BE2C (cell line): Measurements from ENCODE around the gene TSEN2.

Source experiments
- DNase-seq: peaks from one replicate; pipeline ENCODE4 v3.0.0-alpha.2; 2020
- H3K27me3 ChIP-seq: fragments of 250-450 bp; sonication (Bioruptor Pico); 2 replicates; pipeline ENCODE4 v1.5.1; 2020; ENCODE audit warnings: mild to moderate bottlenecking
- H3K36me3 ChIP-seq: fragments of 250-450 bp; sonication (Bioruptor Pico); 2 replicates; pipeline ENCODE4 v1.5.1; 2020; ENCODE audit warnings: mild to moderate bottlenecking
- H3K4me1 ChIP-seq: fragments of 250-450 bp; sonication (Bioruptor Pico); 2 replicates; pipeline ENCODE4 v1.5.1; 2020
- H3K4me3 ChIP-seq: 2 replicates; pipeline ENCODE4 v1.5.1; 2011; ENCODE audit warnings: low read depth, low read length
- H3K9me3 ChIP-seq: fragments of 250-450 bp; sonication (Bioruptor Pico); 2 replicates; pipeline ENCODE4 v1.5.1; 2020
- CTCF ChIP-seq: IDR thresholded peaks from 2 replicates; pipeline ENCODE4 v1.5.1; 2012; ENCODE audit warnings: mild to moderate bottlenecking, low read depth, low read length

TSEN2 gene

GRCh38 chr3:12470111-12470510 is 14.2 kb upstream of the TSEN2 start:
- H3K27me3 ChIP-seq, result no peaks in the 10 kb centered on the region
- no peak overlapping the region for H3K4me3 ChIP-seq
- TF ChIP-seq CTCF, result no peak
- DNase-seq, result no peak
- H3K9me3 ChIP-seq, result no peaks in the 10 kb centered on the region
- H3K36me3 ChIP-seq, result no peaks in the 10 kb centered on the region
- no peaks in the 10 kb centered on the region for H3K4me1 ChIP-seq

DNA sequence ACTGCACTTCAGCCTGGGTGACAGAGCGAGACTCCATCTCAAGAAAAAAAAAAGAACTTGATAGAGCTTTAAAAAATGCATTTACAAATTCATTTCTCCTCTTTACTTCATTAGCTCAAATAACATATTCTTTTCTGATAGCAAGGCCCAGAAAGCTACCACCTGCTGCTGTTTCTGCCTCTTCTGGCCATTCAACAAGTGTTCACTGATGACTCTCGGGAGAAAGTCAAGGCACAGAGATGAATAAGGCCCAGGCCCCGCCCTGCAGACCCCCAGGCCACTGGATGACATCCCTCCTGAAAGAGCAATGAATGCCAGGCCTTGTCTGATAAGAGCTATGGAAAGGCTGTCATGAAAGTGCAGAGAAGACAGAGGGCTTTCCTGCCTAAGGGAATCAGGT is 13.6 kb upstream of the TSEN2 start:
- Histone ChIP-seq H3K36me3 (no peaks in the 10 kb centered on the region), H3K9me3 (no peaks in the 10 kb centered on the region), H3K4me3 (no peak overlapping the region), H3K4me1 (no peaks in the 10 kb centered on the region), H3K27me3 (no peaks in the 10 kb centered on the region)
- DNase-seq, result no peak
- TF ChIP-seq CTCF, result no peak

DNA sequence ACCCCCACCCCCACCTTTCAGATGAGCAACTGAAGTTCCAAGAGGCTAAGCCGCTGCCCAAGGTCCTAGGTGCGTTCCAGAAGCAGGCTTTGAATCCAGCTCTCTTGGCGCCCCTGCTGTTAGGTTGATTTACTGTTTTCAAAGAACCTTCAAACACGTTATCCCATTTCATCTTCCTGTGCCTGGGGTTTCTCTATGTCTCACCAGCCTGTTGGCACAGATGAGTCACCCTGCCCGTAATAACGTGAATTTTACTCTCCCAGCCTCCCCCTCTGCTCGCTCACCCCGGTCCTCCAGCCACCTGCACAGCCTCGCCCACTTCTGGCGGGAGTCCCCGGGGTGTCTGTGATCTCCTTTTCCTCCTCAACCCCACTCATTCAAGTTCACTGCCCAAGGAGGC is 13.0 kb upstream of the TSEN2 start:
- Histone ChIP-seq H3K4me1 (no peaks in the 10 kb centered on the region), H3K9me3 (no peaks in the 10 kb centered on the region), H3K27me3 (no peaks in the 10 kb centered on the region), H3K36me3 (no peaks in the 10 kb centered on the region), H3K4me3 (no peak overlapping the region)
- TF ChIP-seq CTCF, result no peak
- DNase-seq, result no peak

GRCh38 chr3:12472000-12472610 is 12.2 kb upstream of the TSEN2 start:
- H3K9me3 ChIP-seq, result no peaks in the 10 kb centered on the region
- no peak overlapping the region for H3K4me3 ChIP-seq
- no peaks in the 10 kb centered on the region for H3K36me3 ChIP-seq
- DNase-seq, result no peak
- H3K27me3 ChIP-seq, result no peaks in the 10 kb centered on the region
- H3K4me1 ChIP-seq, result no peaks in the 10 kb centered on the region
- TF ChIP-seq CTCF, result no peak

GRCh38 chr3:12472796-12473195 is 11.5 kb upstream of the TSEN2 start:
- Histone ChIP-seq H3K9me3 (no peaks in the 10 kb centered on the region), H3K27me3 (no peaks in the 10 kb centered on the region), H3K4me3 (no peak overlapping the region), H3K4me1 (no peaks in the 10 kb centered on the region), H3K36me3 (no peaks in the 10 kb centered on the region)
- TF ChIP-seq CTCF, result no peak
- no peak for DNase-seq

DNA sequence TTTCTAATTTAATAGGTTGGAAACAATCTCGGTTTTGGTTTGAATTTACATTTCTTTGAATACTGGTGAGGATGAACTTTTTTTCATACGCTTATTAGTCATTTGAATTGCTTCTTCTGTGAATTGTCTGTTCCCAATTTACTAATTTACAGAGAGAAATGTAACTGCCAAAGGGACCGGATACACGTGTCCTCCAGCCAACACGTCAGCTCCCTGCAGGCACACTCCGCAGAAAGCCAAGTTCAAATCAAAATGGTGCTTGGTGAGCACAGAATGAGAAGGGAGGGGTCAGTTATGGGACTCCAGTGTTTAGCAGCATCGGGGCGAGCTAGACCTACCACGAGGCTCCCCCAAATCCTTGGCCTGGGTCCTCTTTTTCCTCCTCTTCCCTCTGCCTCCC is 10.8 kb upstream of the TSEN2 start:
- no peak for TF ChIP-seq CTCF
- H3K9me3 ChIP-seq, result no peaks in the 10 kb centered on the region
- no peaks in the 10 kb centered on the region for H3K27me3 ChIP-seq
- no peaks in the 10 kb centered on the region for H3K4me1 ChIP-seq
- no peak for DNase-seq
- no peaks in the 10 kb centered on the region for H3K36me3 ChIP-seq
- H3K4me3 ChIP-seq, result no peak overlapping the region
